ENCODE data around the gene DPP9. TPM values are rescaled to one million over a fixed set of nuclear protein-coding genes. Genes with fewer than 3 reads are reported as not detected.

Gene DPP9
- total RNA-seq, 1 donor from 2014 or later, result 42.9 TPM

GRCh38 chr19:4650159-4650558 is 73.5 kb downstream of the DPP9 start:
- TF ChIP-seq CTCF (conservative IDR thresholded peaks at IDR 0.05), result no peak
- Mint-ChIP-seq H3K27me3 (no peaks in the 10 kb centered on the region), H3K4me1 (ENCODE audit: unreplicated experiment) (peaks cover 8% of the 10 kb centered on the region), H3K36me3 (peaks cover 5% of the 10 kb centered on the region), H3K9me3 (no peaks in the 10 kb centered on the region), H3K27ac (no peak overlapping the region), H3K4me3 (no peak overlapping the region)
- DNase-seq (ENCODE audit: extremely low spot score, unreplicated experiment), result no peak

GRCh38 chr19:4649392-4650047 is 74.1 kb downstream of the DPP9 start:
- H3K27ac Mint-ChIP-seq, result no peak overlapping the region
- no peaks in the 10 kb centered on the region for H3K27me3 Mint-ChIP-seq
- H3K4me1 Mint-ChIP-seq (ENCODE audit: unreplicated experiment), result peaks cover 1% of the 10 kb centered on the region
- no peak for DNase-seq (ENCODE audit: extremely low spot score, unreplicated experiment)
- H3K9me3 Mint-ChIP-seq, result no peaks in the 10 kb centered on the region
- H3K36me3 Mint-ChIP-seq, result peaks cover 2% of the 10 kb centered on the region
- H3K4me3 Mint-ChIP-seq, result no peak overlapping the region
- TF ChIP-seq CTCF (conservative IDR thresholded peaks at IDR 0.05), result no peak

GRCh38 chr19:4647676-4648644 is 75.7 kb downstream of the DPP9 start:
- Mint-ChIP-seq H3K27ac (no peak overlapping the region), H3K4me1 (ENCODE audit: unreplicated experiment) (no peaks in the 10 kb centered on the region), H3K4me3 (no peak overlapping the region), H3K27me3 (no peaks in the 10 kb centered on the region), H3K9me3 (no peaks in the 10 kb centered on the region), H3K36me3 (no peaks in the 10 kb centered on the region)
- no peak for TF ChIP-seq CTCF (conservative IDR thresholded peaks at IDR 0.05)
- DNase-seq (ENCODE audit: extremely low spot score, unreplicated experiment), result no peak

- H3K27me3 Mint-ChIP-seq, result no peaks in the 10 kb centered on the region
- no peak for DNase-seq (ENCODE audit: extremely low spot score, unreplicated experiment)
- no peak overlapping the region for H3K4me3 Mint-ChIP-seq
- H3K4me1 Mint-ChIP-seq (ENCODE audit: unreplicated experiment), result peaks cover under 1% of the 10 kb centered on the region
- no peak overlapping the region for H3K27ac Mint-ChIP-seq
- H3K9me3 Mint-ChIP-seq, result no peaks in the 10 kb centered on the region
- TF ChIP-seq CTCF (conservative IDR thresholded peaks at IDR 0.05), result no peak
- H3K36me3 Mint-ChIP-seq, result no peaks in the 10 kb centered on the region
Measured at GRCh38 chr19:4645718-4646117, 77.9 kb downstream of the DPP9 start.

- Mint-ChIP-seq H3K27me3 (no peaks in the 10 kb centered on the region), H3K36me3 (no peaks in the 10 kb centered on the region), H3K27ac (no peak overlapping the region), H3K9me3 (no peaks in the 10 kb centered on the region), H3K4me1 (ENCODE audit: unreplicated experiment) (peaks cover 3% of the 10 kb centered on the region), H3K4me3 (no peak overlapping the region)
- TF ChIP-seq CTCF (conservative IDR thresholded peaks at IDR 0.05), result no peak
- DNase-seq (ENCODE audit: extremely low spot score, unreplicated experiment), result no peak
Measured at GRCh38 chr19:4642625-4643024, 81.0 kb downstream of the DPP9 start.
